Measurements from ENCODE around the gene PDE7B.

Gene PDE7B

GRCh38 chr6:135938576-135939207 lies 87.2 kb downstream of the PDE7B start:
- no peak for DNase-seq

GRCh38 chr6:135939208-135939591 lies 87.7 kb downstream of the PDE7B start:
- DNase-seq, result no peak

DNA sequence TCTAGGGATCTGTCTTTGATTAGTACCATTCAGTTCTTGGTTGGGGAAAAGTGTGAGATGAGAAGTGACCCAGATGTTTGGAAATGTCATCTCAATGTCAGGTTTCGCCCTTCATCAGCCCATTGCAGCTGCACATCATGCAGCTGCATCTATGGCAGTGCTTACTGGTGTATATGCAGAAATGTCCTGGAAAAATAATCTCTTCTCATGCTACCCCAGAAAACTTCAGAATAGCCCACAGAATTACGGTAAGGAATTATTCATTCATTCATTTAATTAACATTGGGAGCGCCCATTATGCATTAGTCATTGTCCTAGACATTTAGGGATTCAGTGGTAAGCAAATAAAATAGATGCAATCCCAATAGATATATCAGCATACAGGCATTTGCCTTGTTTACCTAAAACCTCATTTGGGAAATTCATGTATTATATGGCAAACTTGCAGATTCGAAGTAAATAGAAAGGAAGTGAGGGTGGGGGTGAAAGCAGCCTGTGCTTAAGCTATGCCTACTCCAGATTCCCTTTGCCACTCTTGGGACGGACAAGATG lies 89.2 kb downstream of the PDE7B start:
- no peak for DNase-seq

DNA sequence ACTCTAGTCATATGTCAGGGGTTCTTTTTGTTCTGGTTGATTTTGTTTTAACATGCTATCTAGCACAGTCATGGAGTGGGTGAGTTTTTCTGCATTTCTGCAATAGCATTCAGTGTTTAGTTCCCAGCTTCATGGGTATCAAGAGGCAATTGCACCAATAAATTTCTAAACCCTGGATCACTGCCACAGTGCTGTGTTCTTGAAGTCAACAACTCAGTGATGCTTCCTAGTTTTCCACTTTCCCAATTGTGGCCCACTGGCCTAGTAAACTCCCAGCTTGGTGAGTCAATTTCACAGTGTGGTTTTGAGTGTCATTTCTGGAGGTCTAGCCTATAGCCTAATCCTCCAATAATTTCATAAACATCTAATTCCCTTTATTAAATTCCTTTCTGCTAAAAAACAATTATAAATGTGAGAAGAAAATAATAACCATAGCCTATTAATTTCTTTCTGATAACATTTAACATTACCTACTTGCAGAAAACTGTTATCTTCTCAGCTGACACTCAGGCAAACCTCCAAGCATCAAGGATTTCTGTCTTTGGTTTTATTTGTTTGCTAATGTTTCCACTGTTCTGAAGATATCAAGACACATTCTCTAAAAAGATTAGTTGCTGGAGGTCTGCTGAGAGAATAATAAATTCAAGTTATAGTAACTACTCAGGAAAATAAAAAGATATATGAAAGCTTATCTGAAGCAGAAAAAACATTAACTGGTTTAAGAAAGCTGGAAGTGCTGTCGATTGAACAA lies 89.9 kb downstream of the PDE7B start:
- no peak for DNase-seq

DNA sequence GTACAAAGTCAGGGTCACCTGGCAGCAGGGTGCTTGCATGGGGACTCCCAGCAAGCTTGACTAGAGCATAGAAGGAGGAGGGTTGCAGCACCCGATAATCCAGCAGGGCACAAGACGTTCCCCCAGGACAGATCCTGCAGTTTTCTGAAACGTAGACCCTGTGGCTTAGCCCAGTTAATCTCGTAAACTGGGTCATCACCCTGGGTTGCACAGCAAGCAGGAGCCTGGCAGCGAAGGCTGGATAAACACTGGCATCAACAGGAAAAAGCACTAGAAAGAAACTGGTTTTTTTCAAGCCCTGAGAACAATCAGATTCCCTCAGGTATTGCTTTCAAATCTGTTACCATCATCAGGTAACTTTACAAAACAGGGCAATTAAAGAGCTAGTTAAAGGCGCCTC lies 92.6 kb downstream of the PDE7B start:
- no peak for DNase-seq

- DNase-seq, result no peak
Observed at GRCh38 chr6:135946674-135947073, 95.2 kb downstream of the PDE7B start.

GRCh38 chr6:135950669-135951068 lies 99.2 kb downstream of the PDE7B start:
- DNase-seq, result no peak

GRCh38 chr6:135951169-135951568 lies 99.7 kb downstream of the PDE7B start:
- DNase-seq, result no peak

DNA sequence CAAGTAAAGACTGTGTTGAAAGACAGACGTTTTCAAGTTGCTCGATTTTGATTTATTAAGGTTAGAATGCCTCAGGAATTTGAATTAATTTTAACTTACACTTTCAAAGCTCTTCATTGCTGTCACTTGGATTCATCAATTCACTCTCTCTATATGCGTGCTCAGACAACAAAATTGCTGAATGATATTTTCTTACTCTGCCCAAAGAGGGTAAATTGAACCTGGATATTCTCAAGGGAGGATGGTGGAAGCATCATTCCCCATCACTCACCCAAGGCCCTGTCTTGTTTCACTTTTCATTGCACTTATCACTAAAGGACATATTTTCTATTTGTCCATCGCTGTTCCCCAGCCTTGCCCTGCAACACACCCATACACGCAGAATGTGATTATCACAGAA lies 102.3 kb downstream of the PDE7B start:
- DNase-seq, result no peak

DNA sequence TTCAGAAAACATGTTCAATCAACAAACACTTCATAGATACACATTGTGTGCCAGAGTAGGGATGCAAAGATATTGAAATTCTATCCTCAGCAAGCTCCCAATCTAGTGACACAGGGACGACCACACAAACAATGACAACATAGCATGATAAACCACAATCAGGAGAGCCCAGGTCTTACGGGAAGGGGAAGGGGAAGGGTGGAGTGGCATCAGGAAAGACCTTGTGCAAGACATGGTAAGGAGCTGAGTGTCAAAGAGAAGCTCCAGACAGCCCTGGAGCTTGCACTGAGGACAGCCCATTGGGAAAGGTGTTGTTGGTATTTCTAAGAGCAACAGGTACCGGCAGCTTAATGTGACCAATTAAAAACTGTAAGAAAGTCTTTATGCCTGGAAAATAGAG lies 103.6 kb downstream of the PDE7B start:
- no peak for DNase-seq

DNA sequence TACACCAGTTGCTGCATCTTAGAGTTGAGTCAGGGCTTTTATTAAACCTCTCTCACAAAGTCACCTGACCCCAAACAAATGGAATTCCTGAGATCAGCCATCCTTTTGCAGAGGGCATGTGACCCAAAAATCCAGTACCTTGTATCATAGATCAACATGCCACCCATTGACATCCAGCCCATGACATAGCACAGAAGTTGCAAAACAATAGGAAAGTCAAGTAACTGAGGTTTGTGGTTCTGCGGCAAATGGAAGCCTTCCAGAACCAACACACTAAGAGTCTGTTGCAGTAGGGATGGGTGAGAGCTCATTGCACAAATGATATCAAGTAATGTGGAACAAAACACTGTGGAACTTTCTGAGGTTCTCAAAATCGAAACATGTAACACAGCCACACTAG lies 111.2 kb downstream of the PDE7B start:
- DNase-seq, result no peak

- no peak for DNase-seq
Observed at GRCh38 chr6:135970750-135971149, 119.2 kb downstream of the PDE7B start.

GRCh38 chr6:135971351-135971750 lies 119.8 kb downstream of the PDE7B start:
- DNase-seq, result no peak

GRCh38 chr6:135972150-135972549 lies 120.6 kb downstream of the PDE7B start:
- DNase-seq, result no peak

DNA sequence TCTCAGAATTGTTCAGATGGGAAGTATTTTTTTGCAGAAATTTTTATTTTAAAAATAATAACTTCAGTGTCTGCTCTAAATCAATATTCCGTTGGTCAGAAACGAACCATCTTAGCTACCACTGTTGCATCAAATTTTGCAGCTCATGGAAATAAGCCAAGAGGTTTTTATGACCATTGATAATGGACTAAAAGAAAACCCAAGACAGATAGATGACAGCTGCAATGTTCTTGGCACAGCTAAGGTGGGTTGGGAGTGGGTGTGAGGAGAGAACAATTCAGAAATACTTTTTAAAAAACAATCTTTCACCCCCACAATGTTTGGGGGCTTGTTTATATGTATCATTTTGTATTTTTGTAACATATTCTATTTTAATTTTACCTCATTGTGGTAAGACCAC lies 121.1 kb downstream of the PDE7B start:
- DNase-seq, result no peak

DNA sequence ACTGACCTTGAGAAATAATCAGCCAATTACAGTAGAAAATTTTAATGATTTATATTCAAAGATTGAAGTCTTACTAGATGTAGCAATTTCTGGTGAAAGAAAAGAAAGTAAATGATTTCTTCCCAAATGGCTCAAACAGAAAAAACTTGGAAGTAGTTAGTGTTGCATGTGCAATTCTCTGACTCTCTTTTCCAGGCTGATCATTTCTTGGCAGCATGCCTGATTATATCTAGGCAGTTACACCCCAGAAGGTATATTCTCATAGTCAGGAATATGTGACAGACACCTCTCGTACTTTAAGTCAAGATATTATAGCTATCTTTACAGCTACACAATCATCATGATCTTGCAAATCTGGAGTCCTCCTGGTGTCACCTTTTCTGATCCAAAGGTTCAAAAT lies 122.9 kb downstream of the PDE7B start:
- DNase-seq, result no peak

GRCh38 chr6:135976585-135976984 lies 125.1 kb downstream of the PDE7B start:
- DNase-seq, result no peak

DNA sequence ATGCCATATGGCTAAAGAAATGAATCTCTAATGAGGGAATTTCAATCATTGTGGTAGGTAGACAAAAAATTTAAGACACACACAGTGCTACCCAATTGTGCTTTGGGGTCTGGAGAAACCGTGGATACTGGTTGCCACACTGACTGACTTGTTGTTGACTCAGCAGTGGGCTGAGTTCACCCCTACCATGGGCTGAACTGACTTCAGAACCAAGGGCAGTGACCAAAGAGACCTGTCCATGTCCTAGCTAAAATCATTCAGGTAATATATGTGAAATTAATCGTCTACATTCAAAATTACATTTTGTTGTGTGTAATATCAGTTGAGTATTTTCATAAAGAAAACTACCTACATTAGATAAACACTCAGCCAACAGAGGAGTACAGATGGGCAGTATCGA lies 131.6 kb downstream of the PDE7B start:
- DNase-seq, result no peak

- DNase-seq, result no peak
Observed at GRCh38 chr6:135983718-135984343, 132.3 kb downstream of the PDE7B start.

GRCh38 chr6:135985471-135985870 lies 134.0 kb downstream of the PDE7B start:
- DNase-seq, result no peak

GRCh38 chr6:135987226-135987625 lies 135.7 kb downstream of the PDE7B start:
- no peak for DNase-seq

DNA sequence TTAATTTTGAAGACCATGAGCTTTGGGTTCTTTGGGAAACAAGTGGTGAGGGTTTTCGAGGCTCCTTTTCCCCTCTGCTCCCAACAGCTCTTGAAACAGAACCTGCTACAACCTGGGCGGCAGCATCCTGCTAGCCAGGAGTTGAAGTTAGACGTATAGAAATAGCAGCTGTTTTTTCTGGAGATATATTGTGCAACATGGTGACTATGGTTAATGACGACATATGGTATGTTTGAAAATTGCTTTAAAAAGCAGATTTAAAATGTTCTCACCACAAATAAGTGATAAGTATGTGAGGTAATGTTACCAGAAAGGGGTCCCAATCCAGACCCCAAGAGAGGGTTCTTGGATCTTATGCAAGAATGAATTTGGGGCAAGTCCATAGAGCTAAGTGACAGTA lies 138.9 kb downstream of the PDE7B start:
- DNase-seq, result no peak

DNA sequence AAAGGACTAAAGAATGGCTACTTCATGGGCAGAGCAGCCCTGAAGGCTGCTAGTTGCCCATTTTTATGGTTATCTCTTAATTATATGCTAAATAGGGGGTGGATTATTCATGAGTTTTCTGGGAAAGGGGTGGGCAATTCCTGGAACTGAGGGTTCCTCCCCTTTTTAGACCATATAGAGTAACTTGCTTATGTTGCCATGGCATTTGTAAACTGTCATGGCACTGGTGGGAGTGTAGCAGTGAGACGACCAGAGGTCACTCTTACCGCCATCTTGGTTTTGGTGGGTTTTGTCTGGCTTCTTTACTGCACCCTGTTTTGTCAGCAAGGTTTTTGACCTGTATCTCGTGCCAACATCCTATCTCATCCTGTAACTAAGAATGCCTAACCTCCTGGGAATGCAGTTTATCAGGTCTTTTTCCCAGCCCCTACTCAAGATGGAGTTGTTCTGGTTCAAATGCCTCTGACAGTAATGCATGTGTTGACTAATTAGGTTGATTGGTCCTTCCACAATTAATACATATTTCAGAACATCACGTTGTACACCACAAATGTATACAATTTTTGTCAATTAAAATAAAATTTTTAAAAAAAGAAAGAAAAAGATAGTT lies 139.5 kb downstream of the PDE7B start:
- DNase-seq, result no peak

- no peak for DNase-seq
Observed at GRCh38 chr6:135992739-135993138, 141.2 kb downstream of the PDE7B start.

Data from NCI-H1105 (cell line).